B cell (primary cell): Measurements from ENCODE around the gene FAM170B. TPM values are rescaled to one million over a fixed set of nuclear protein-coding genes. Genes with fewer than 3 reads are reported as not detected.

Source experiments
- ATAC-seq: fragments of 200-7000 bp; cut with Tn5 transposase; one replicate; pipeline ENCODE4 v1.10.0; 2021; ENCODE audit warnings: low read depth, mild to moderate bottlenecking, moderate number of reproducible peaks, moderate library complexity
- CTCF ChIA-PET: fragments of 350-600 bp; sonication (Branson Sonifier 250); formaldehyde crosslinking; loops from one replicate; lab custom pipeline; 2021; ENCODE audit warnings: antibody characterized with exemption, inconsistent platforms; lab: Charles Lee
- POLR2A ChIA-PET: fragments of 350-600 bp; sonication (Branson Sonifier 250); formaldehyde crosslinking; loops from one replicate; lab custom pipeline; 2021; ENCODE audit warnings: antibody characterized with exemption; lab: Charles Lee
- DNase-seq: peaks from one replicate; pipeline ENCODE4 v3.0.0; 2013
- H2AFZ ChIP-seq: 2 replicates; pipeline ENCODE4 v1.6.1; 2012; ENCODE audit warnings: mild to moderate bottlenecking, low read depth, low read length; ENCODE audit not compliant: insufficient read depth, poor library complexity, severe bottlenecking
- H3K27ac ChIP-seq, 2 donors: 1 replicate in 1 of 2; 2 replicates in 1 of 2; pipeline ENCODE4 v1.5.1; 2012 to 2013; ENCODE audit warnings: low read length in 2 of 2, mild to moderate bottlenecking in 2 of 2, moderate library complexity in 1 of 2
- H3K27me3 ChIP-seq, 4 experiments: fragments of 200-600 bp in 1 of 4; sonication (generic) in 1 of 4; replicated peaks in 1 of 4; 1 replicate in 2 of 4; 2 replicates in 2 of 4; pipeline versions ENCODE4 v1.6.1 to v1.7.0; 2013 to 2016; ENCODE audit warnings: low read length in 3 of 4, mild to moderate bottlenecking in 2 of 4, mixed read lengths in 1 of 4, moderate library complexity in 1 of 4; ENCODE audit not compliant: insufficient read depth in 4 of 4, control insufficient read depth in 3 of 4; ENCODE audit errors: control extremely low read depth in 1 of 4
- H3K36me3 ChIP-seq, 2 experiments: replicated peaks in 1 of 2; 1 replicate in 1 of 2; 2 replicates in 1 of 2; pipeline versions ENCODE4 v1.6.1 to v1.7.1; 2013; ENCODE audit warnings: low read length in 1 of 2; ENCODE audit not compliant: insufficient read depth in 2 of 2, control insufficient read depth in 1 of 2; ENCODE audit errors: control extremely low read depth in 1 of 2, extremely low read depth in 1 of 2
- H3K4me1 ChIP-seq, 2 donors: fragments of 200-600 bp in 1 of 2; sonication (generic) in 1 of 2; 1 replicate in 1 of 2; 2 replicates in 1 of 2; pipeline versions ENCODE4 v1.5.1 to v1.6.1; 2013 to 2017; ENCODE audit warnings: low read length in 2 of 2; ENCODE audit not compliant: control insufficient read depth in 2 of 2, insufficient read depth in 2 of 2
- H3K4me2 ChIP-seq: replicated peaks from 2 replicates; pipeline ENCODE3; 2012; ENCODE audit warnings: mild to moderate bottlenecking, low read depth, low read length; ENCODE audit not compliant: poor library complexity, severe bottlenecking
- H3K4me3 ChIP-seq, 5 experiments: fragments of 200-600 bp in 1 of 5; sonication (generic) in 1 of 5; 1 replicate in 3 of 5; 2 replicates in 2 of 5; pipeline versions ENCODE4 v1.5.1 to v1.7.0; 2011 to 2016; ENCODE audit warnings: low read length in 4 of 5, mild to moderate bottlenecking in 4 of 5, low read depth in 2 of 5, control low read depth in 1 of 5, moderate library complexity in 1 of 5; ENCODE audit not compliant: insufficient read depth in 1 of 5; ENCODE audit errors: control extremely low read depth in 1 of 5, extremely low read depth in 1 of 5
- H3K79me2 ChIP-seq: fragments of 200-600 bp; sonication (generic); one replicate; pipeline ENCODE4 v1.6.0; 2016; ENCODE audit warnings: low read length; ENCODE audit not compliant: control insufficient read depth, insufficient read depth
- H3K9ac ChIP-seq: fragments of 200-600 bp; sonication (generic); 2 replicates; pipeline ENCODE4 v1.6.1; 2017; ENCODE audit warnings: mild to moderate bottlenecking, low read length, moderate library complexity
- H3K9me3 ChIP-seq, 3 donors: one replicate each; pipeline versions ENCODE4 v1.6.1 to v1.7.1; 2013; ENCODE audit warnings: low read length in 2 of 3; ENCODE audit not compliant: control insufficient read depth in 2 of 3, insufficient read depth in 1 of 3; ENCODE audit errors: control extremely low read depth in 1 of 3
- H4K20me1 ChIP-seq: 2 replicates; pipeline ENCODE4 v1.6.0; 2012; ENCODE audit warnings: mild to moderate bottlenecking, low read length; ENCODE audit not compliant: insufficient read depth, control insufficient read depth, poor library complexity, severe bottlenecking
- H3K27ac Mint-ChIP-seq: one replicate; pipeline ENCODE4 v1.8.0; 2021; ENCODE audit warnings: mixed read lengths
- H3K27me3 Mint-ChIP-seq: one replicate; pipeline ENCODE4 v1.8.0; 2021; ENCODE audit warnings: mixed read lengths
- H3K4me1 Mint-ChIP-seq: one replicate; pipeline ENCODE4 v1.8.0; 2021; ENCODE audit warnings: mixed read lengths
- H3K4me3 Mint-ChIP-seq: one replicate; pipeline ENCODE4 v1.8.0; 2021; ENCODE audit warnings: mixed read lengths
- H3K9me3 Mint-ChIP-seq: one replicate; pipeline ENCODE4 v1.8.0; 2022; ENCODE audit warnings: mixed read lengths; ENCODE audit not compliant: insufficient read depth
- EZH2 ChIP-seq: IDR thresholded peaks from 2 replicates; pipeline ENCODE4 v1.6.1; 2012; ENCODE audit warnings: borderline replicate concordance, low read depth, mild to moderate bottlenecking, moderate library complexity, low read length; ENCODE audit not compliant: insufficient read depth, poor library complexity, severe bottlenecking
- WGBS: methylation state at CpG from one replicate; pipeline ENCODE4 v1.1.5; 2013; ENCODE audit warnings: missing lambda C conversion rate; ENCODE audit not compliant: insufficient coverage; 5-methylcytosine and 5-hydroxymethylcytosine counted together
- intact Hi-C: fragments of 100-400 bp; cut with micrococcal nuclease; formaldehyde crosslinking; loops from one replicate; pipeline ENCODE4 v1.10.0; 2022
- polyA plus RNA-seq: library from polyadenylated mRNA; depleted of rRNA; stranded (reverse); fragments of >200 nt; gene quantifications from 2 replicates; pipeline ENCODE4 v1.2.3, GENCODE V29; 2012
- total RNA-seq, 2 donors: library from RNA; stranded (reverse); fragments of 120-200 nt in 1 of 2; gene quantifications; 1 replicate in 1 of 2; 2 replicates in 1 of 2; pipeline versions ENCODE4 v1.2.3 to v1.2.4, GENCODE V29; 2013 to 2022
- TF ChIP-seq, protein P1 (sequence below): fragments of 200-600 bp; IDR thresholded peaks from one replicate; pipeline ENCODE4 v1.8.0; 2022; ENCODE audit warnings: antibody characterized with exemption, mild to moderate bottlenecking

Gene FAM170B
- total and polyA plus RNA-seq, 2 donors (not counting 1 experiment from before 2014, with no cell fraction given): not detected

DNA sequence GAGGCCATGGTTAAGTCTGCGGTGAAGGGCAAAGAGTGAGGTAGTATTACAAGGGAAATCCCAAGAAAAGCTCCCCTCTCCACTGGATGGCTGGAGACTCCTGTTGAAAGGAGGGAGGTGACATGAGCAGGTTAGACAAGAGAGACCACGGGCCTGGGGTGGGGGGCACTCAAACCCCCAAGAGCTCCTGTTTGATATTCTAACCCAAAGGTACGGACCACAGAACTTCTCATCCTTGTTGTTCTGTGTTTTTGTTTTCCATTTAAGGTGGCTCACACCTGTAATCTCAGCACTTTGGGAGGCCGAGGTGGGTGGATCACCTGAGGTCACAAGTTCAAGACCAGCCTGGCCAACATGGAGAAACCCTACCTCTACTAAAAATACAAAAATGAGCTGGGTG, 30.1 kb downstream of the FAM170B start:
- no peak overlapping the region for H2AFZ ChIP-seq
- no peaks in the 10 kb centered on the region for H3K36me3 ChIP-seq
- DNase-seq (no peak), ATAC-seq (no peak)
- CTCF ChIA-PET: no interaction called here
- H3K27ac Mint-ChIP-seq: no peak overlapping the region
- H3K4me1 Mint-ChIP-seq: no peaks in the 10 kb centered on the region
- peaks cover 22% of the 10 kb centered on the region for H3K27me3 Mint-ChIP-seq
- H3K27ac ChIP-seq: no peak overlapping the region
- no peaks in the 10 kb centered on the region for H3K9me3 ChIP-seq
- no peak overlapping the region for H3K4me3 ChIP-seq
- intact Hi-C loops: no loop called here
- H3K79me2 ChIP-seq: no peaks in the 10 kb centered on the region
- 83% methylated on average over 1 of the region's 4 CpGs for WGBS
- no peak overlapping the region for H3K9ac ChIP-seq
- no peaks in the 10 kb centered on the region for H3K4me1 ChIP-seq
- POLR2A ChIA-PET: no interaction called here
- no peaks in the 10 kb centered on the region for H4K20me1 ChIP-seq
- no peak for TF ChIP-seq EZH2
- TF ChIP-seq, protein P1, sequence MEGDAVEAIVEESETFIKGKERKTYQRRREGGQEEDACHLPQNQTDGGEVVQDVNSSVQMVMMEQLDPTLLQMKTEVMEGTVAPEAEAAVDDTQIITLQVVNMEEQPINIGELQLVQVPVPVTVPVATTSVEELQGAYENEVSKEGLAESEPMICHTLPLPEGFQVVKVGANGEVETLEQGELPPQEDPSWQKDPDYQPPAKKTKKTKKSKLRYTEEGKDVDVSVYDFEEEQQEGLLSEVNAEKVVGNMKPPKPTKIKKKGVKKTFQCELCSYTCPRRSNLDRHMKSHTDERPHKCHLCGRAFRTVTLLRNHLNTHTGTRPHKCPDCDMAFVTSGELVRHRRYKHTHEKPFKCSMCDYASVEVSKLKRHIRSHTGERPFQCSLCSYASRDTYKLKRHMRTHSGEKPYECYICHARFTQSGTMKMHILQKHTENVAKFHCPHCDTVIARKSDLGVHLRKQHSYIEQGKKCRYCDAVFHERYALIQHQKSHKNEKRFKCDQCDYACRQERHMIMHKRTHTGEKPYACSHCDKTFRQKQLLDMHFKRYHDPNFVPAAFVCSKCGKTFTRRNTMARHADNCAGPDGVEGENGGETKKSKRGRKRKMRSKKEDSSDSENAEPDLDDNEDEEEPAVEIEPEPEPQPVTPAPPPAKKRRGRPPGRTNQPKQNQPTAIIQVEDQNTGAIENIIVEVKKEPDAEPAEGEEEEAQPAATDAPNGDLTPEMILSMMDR: no peak
- peaks cover 0 to 5% (median 2%) of the 10 kb centered on the region in 4 experiments for H3K27me3 ChIP-seq
- H3K9me3 Mint-ChIP-seq: no peaks in the 10 kb centered on the region
- no peak overlapping the region for H3K4me2 ChIP-seq
- H3K4me3 Mint-ChIP-seq: no peak overlapping the region

DNA sequence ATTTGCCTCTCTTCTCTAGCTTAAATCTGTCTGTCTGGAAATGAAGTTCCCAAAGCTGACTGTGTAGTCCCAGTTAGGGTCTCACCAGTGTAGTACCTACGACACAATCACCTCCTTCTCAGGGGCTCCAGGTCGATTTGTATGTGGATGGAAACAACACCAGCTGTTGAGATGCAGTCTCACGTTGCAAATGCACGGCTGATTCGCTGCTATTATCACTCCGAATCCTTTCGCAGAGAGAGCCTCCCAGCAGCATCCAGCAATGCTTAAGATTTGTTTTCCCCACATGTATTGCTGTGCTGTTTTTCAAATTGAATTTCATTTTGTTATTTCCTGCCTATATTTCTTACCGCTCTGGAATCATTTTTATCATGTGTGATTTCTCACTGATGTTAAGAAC, 34.8 kb downstream of the FAM170B start:
- no peak overlapping the region for H3K27ac ChIP-seq
- no peak for DNase-seq
- H3K27me3 Mint-ChIP-seq: peaks cover 22% of the 10 kb centered on the region
- no peak overlapping the region for H3K9ac ChIP-seq
- no peaks in the 10 kb centered on the region for H3K9me3 ChIP-seq
- no peak overlapping the region for H3K4me3 Mint-ChIP-seq
- no peak overlapping the region for H2AFZ ChIP-seq
- H3K4me1 ChIP-seq: no peaks in the 10 kb centered on the region
- no peak for ATAC-seq
- POLR2A ChIA-PET: no interaction called here
- TF ChIP-seq, protein P1: no peak
- TF ChIP-seq EZH2: no peak
- H3K79me2 ChIP-seq: no peaks in the 10 kb centered on the region
- H4K20me1 ChIP-seq: no peaks in the 10 kb centered on the region
- 98% methylated on average over 7 of the region's 8 CpGs for WGBS
- H3K9me3 Mint-ChIP-seq: no peaks in the 10 kb centered on the region
- no peaks in the 10 kb centered on the region for H3K36me3 ChIP-seq
- no peak overlapping the region for H3K27ac Mint-ChIP-seq
- no peak overlapping the region for H3K4me3 ChIP-seq
- H3K4me1 Mint-ChIP-seq: no peaks in the 10 kb centered on the region
- CTCF ChIA-PET: no interaction called here
- intact Hi-C loops: no loop called here
- H3K27me3 ChIP-seq: peaks cover 0 to 6% (median 2%) of the 10 kb centered on the region in 4 experiments
- no peak overlapping the region for H3K4me2 ChIP-seq
